GM06990 (cell line): Measurements from ENCODE around the gene CLCA4.
"Not testable (repeated sequence)": the region's sequence is repeated elsewhere in the genome, so short reads cannot be mapped to it uniquely, and the experiment has no call there.

Experiments
- DNase-seq: peaks from one replicate; pipeline ENCODE4 v3.0.0-alpha.2; 2011; ENCODE audit not compliant: insufficient read length; ENCODE audit errors: extremely low read depth
- H3K27me3 ChIP-seq: replicated peaks from 2 replicates; pipeline ENCODE4 v1.6.0; 2011; ENCODE audit warnings: low read length; ENCODE audit not compliant: control insufficient read depth, insufficient read depth
- H3K36me3 ChIP-seq: 2 replicates; pipeline ENCODE4 v1.5.1; 2011; ENCODE audit warnings: low read length; ENCODE audit not compliant: control insufficient read depth, insufficient read depth
- H3K4me3 ChIP-seq: replicated peaks from 2 replicates; pipeline ENCODE4 v1.5.1; 2011; ENCODE audit warnings: low read depth, mild to moderate bottlenecking, control low read depth, low read length
- CTCF ChIP-seq: IDR thresholded peaks from 2 replicates; pipeline ENCODE4 v1.5.1; 2011; ENCODE audit warnings: low read length, control low read depth, mild to moderate bottlenecking, inconsistent platforms; ENCODE audit not compliant: insufficient read depth, poor library complexity, severe bottlenecking

Gene CLCA4

GRCh38 chr1:86546787-86547221 is at the start of gene CLCA4:
TSS of gene CLCA4 (plus strand) at chr1:86547078. CDS start at chr1:86547120, 42 bp downstream.
- no peak for DNase-seq
- TF ChIP-seq CTCF = no peak
- Histone ChIP-seq H3K27me3 (no peaks in the 10 kb centered on the region), H3K36me3 (no peaks in the 10 kb centered on the region), H3K4me3 (no peak within 1 kb of the TSS)

- no peak for TF ChIP-seq CTCF
- no peak for DNase-seq
- H3K27me3 ChIP-seq = no peaks in the 10 kb centered on the region; the same call in 1 of the 2 replicates
- H3K36me3 ChIP-seq = no peaks in the 10 kb centered on the region
- no peak overlapping the region for H3K4me3 ChIP-seq
Observed at GRCh38 chr1:86498281-86498680, 48.6 kb upstream of the CLCA4 start.

GRCh38 chr1:86499987-86500593 is 46.8 kb upstream of the CLCA4 start:
- H3K36me3 ChIP-seq = no peaks in the 10 kb centered on the region
- TF ChIP-seq CTCF = peak; percentile 90
- no peak overlapping the region for H3K4me3 ChIP-seq
- no peak for DNase-seq
- no peaks in the 10 kb centered on the region for H3K27me3 ChIP-seq

- H3K36me3 ChIP-seq = no peaks in the 10 kb centered on the region
- H3K27me3 ChIP-seq = no peaks in the 10 kb centered on the region
- no peak for DNase-seq
- H3K4me3 ChIP-seq = no peak overlapping the region
- no peak for TF ChIP-seq CTCF
Observed at GRCh38 chr1:86500714-86501113, 46.2 kb upstream of the CLCA4 start.

GRCh38 chr1:86502125-86502646 is 44.7 kb upstream of the CLCA4 start:
- peak; percentile 31 for DNase-seq

More at GRCh38 chr1:86502125-86502646, 44.7 kb upstream of the CLCA4 start:
- peak; percentile 51 for TF ChIP-seq CTCF
- not testable (repeated sequence) for H3K27me3 ChIP-seq, H3K36me3 ChIP-seq
- peak overlapping the region; percentile 40 for H3K4me3 ChIP-seq
